Keratinocyte (primary cell): Measurements from ENCODE around the gene SEZ6L2. TPM values are rescaled to one million over a fixed set of nuclear protein-coding genes. Genes with fewer than 3 reads are reported as not detected.

Experiments used
- DNase-seq: peaks from one replicate; pipeline ENCODE4 v3.0.0-alpha.2; 2011; ENCODE audit warnings: low read depth, missing footprints, low spot score
- FAIRE-seq: peaks from 2 replicates; lab custom pipeline; 2011; peaks lifted over from hg19 to GRCh38; lab: Jason Lieb, UNC
- H2AFZ ChIP-seq: 2 replicates; pipeline ENCODE4 v1.6.0; 2012; ENCODE audit warnings: low read length, control low read depth, inconsistent platforms; ENCODE audit not compliant: control insufficient read depth
- H3K27ac ChIP-seq: 2 replicates; pipeline ENCODE4 v1.5.1; 2011; ENCODE audit warnings: low read length; ENCODE audit not compliant: control insufficient read depth, insufficient read depth
- H3K27me3 ChIP-seq: 3 replicates; pipeline ENCODE4 v1.6.0; 2011; ENCODE audit warnings: low read length; ENCODE audit not compliant: control insufficient read depth, insufficient read depth; ENCODE audit errors: extremely low read depth
- H3K36me3 ChIP-seq, 2 experiments: 2 replicates in 1 of 2; 3 replicates in 1 of 2; pipeline ENCODE4 v1.5.1; 2011; ENCODE audit warnings: low read length in 2 of 2, mild to moderate bottlenecking in 1 of 2; ENCODE audit not compliant: control insufficient read depth in 2 of 2, insufficient read depth in 2 of 2; ENCODE audit errors: extremely low read depth in 1 of 2
- H3K4me1 ChIP-seq: 3 replicates; pipeline ENCODE4 v1.5.1; 2011; ENCODE audit warnings: low read length; ENCODE audit not compliant: control insufficient read depth, insufficient read depth; ENCODE audit errors: extremely low read depth
- H3K4me2 ChIP-seq: 3 replicates; pipeline ENCODE4 v1.6.0; 2011; ENCODE audit warnings: low read depth, low read length; ENCODE audit not compliant: control insufficient read depth, insufficient read depth; ENCODE audit errors: extremely low read depth
- H3K4me3 ChIP-seq, 3 experiments: fragments of 200-600 bp in 1 of 3; sonication (generic) in 1 of 3; 2 replicates in 2 of 3; 3 replicates in 1 of 3; pipeline ENCODE4 v1.5.1; 2011 to 2016; ENCODE audit warnings: low read length in 3 of 3, mild to moderate bottlenecking in 3 of 3, control low read depth in 2 of 3, inconsistent platforms in 1 of 3, low read depth in 1 of 3, mixed read lengths in 1 of 3, mixed run types in 1 of 3, moderate library complexity in 1 of 3; ENCODE audit not compliant: control insufficient read depth in 2 of 3, insufficient read depth in 2 of 3; ENCODE audit errors: extremely low read depth in 1 of 3
- H3K79me2 ChIP-seq: 2 replicates; pipeline ENCODE4 v1.6.0; 2012; ENCODE audit warnings: low read length; ENCODE audit not compliant: control insufficient read depth, insufficient read depth
- H3K9ac ChIP-seq: 3 replicates; pipeline ENCODE4 v1.6.0; 2011; ENCODE audit warnings: low read length; ENCODE audit not compliant: control insufficient read depth, insufficient read depth; ENCODE audit errors: extremely low read depth
- H3K9me1 ChIP-seq: 3 replicates; pipeline ENCODE4 v1.6.0; 2011; ENCODE audit warnings: low read length; ENCODE audit not compliant: control insufficient read depth, insufficient read depth; ENCODE audit errors: extremely low read depth
- H3K9me3 ChIP-seq: 2 replicates; pipeline ENCODE4 v1.5.1; 2012; ENCODE audit warnings: low read depth, low read length; ENCODE audit not compliant: control insufficient read depth
- H4K20me1 ChIP-seq: 3 replicates; pipeline ENCODE4 v1.6.0; 2011; ENCODE audit warnings: low read length; ENCODE audit not compliant: control insufficient read depth, insufficient read depth; ENCODE audit errors: extremely low read depth
- CTCF ChIP-seq, 3 experiments: IDR thresholded peaks in 1 of 3; conservative IDR thresholded peaks in 1 of 3; optimal IDR thresholded peaks in 1 of 3; 2 replicates in 2 of 3; 3 replicates in 1 of 3; pipeline versions ENCODE3 to v1.5.1; 2011; ENCODE audit warnings: low read length in 3 of 3, mild to moderate bottlenecking in 3 of 3, moderate library complexity in 2 of 3, control low read depth in 1 of 3, inconsistent platforms in 1 of 3; ENCODE audit not compliant: insufficient read depth in 2 of 3; ENCODE audit errors: extremely low read depth in 1 of 3
- EZH2 ChIP-seq: IDR thresholded peaks from one replicate; pipeline ENCODE4 v1.6.1; 2012; ENCODE audit warnings: inconsistent platforms, mild to moderate bottlenecking, low read length, moderate library complexity
- dilution Hi-C: fragments of 300-500 bp; cut with MboI; formaldehyde crosslinking; loops from one replicate; pipeline ENCODE4 v1.7.0; 2020; ENCODE audit warnings: low sequenced_read_pairs; ENCODE audit not compliant: extremely low pct_ligation_motif_present
- polyA plus RNA-seq, 5 experiments: library from polyadenylated mRNA; depleted of rRNA in 3 of 5; stranded (reverse) in 3 of 5; stranded (forward) in 1 of 5; unstranded in 1 of 5; fragments of >200 nt; gene quantifications; 1 replicate in 1 of 5; 2 replicates in 3 of 5; 3 replicates in 1 of 5; pipeline versions ENCODE4 v1.2.1 to v1.2.3, GENCODE V29; 2011 to 2012; ENCODE audit warnings: missing spikeins in 2 of 5, low read depth in 1 of 5, low replicate concordance in 1 of 5

Gene SEZ6L2
- polyA plus RNA-seq, 1 donor (not counting 4 experiments of a cell fraction or from before 2014, with no cell fraction given) = 0.68 TPM

- no peaks in the 10 kb centered on the region for H3K36me3 ChIP-seq
- H3K9me3 ChIP-seq = no peaks in the 10 kb centered on the region
- peak overlapping the region; percentile 19 for H2AFZ ChIP-seq
- no peaks in the 10 kb centered on the region for H3K79me2 ChIP-seq
- H4K20me1 ChIP-seq = no peaks in the 10 kb centered on the region
- TF ChIP-seq CTCF (optimal IDR thresholded peaks at IDR 0.05 in 1 of 3, IDR thresholded peaks at IDR 0.05 in 1 of 3, conservative IDR thresholded peaks at IDR 0.05 in 1 of 3; ENCODE audit: extremely low read depth in 1 of 3, insufficient read depth in 2 of 3, low read length in 3 of 3) (no peak), EZH2 (no peak)
- DNase-seq (no peak), FAIRE-seq (no peak)
- H3K27ac ChIP-seq = no peak overlapping the region
- peak overlapping the region; percentile 46 to 60 (median 56) for H3K4me3 ChIP-seq
- peaks cover 18% of the 10 kb centered on the region for H3K27me3 ChIP-seq
- dilution Hi-C loops = no loop called here
- peak overlapping the region; percentile 50 for H3K9ac ChIP-seq
- H3K4me2 ChIP-seq = peak overlapping the region; percentile 80
- H3K9me1 ChIP-seq = no peaks in the 10 kb centered on the region
- peaks cover 10% of the 10 kb centered on the region for H3K4me1 ChIP-seq
These were observed 390 bp downstream of the SEZ6L2 start for GRCh38 chr16:29898804-29899515.

GRCh38 chr16:29898135-29898803, 1.1 kb downstream of the SEZ6L2 start:
- no peaks in the 10 kb centered on the region for H3K36me3 ChIP-seq
- H3K9me1 ChIP-seq = no peaks in the 10 kb centered on the region
- no peaks in the 10 kb centered on the region for H3K79me2 ChIP-seq
- no peak overlapping the region for H3K27ac ChIP-seq
- H3K27me3 ChIP-seq = peaks cover 18% of the 10 kb centered on the region
- H3K9ac ChIP-seq = no peak overlapping the region
- DNase-seq (no peak), FAIRE-seq (no peak)
- no peaks in the 10 kb centered on the region for H3K9me3 ChIP-seq
- peak overlapping the region; percentile 80 for H3K4me2 ChIP-seq
- H2AFZ ChIP-seq = no peak overlapping the region
- dilution Hi-C loops = no loop called here
- H3K4me3 ChIP-seq = peak overlapping the region in 1 of 3 experiments; percentile 60
- no peaks in the 10 kb centered on the region for H4K20me1 ChIP-seq
- TF ChIP-seq CTCF (optimal IDR thresholded peaks at IDR 0.05 in 1 of 3, IDR thresholded peaks at IDR 0.05 in 1 of 3, conservative IDR thresholded peaks at IDR 0.05 in 1 of 3; ENCODE audit: extremely low read depth in 1 of 3, insufficient read depth in 2 of 3, low read length in 3 of 3) (no peak), EZH2 (no peak)
- peaks cover 10% of the 10 kb centered on the region for H3K4me1 ChIP-seq
